ENCODE measurements around the gene LIPG. TPM values are rescaled to one million over a fixed set of nuclear protein-coding genes. Genes with fewer than 3 reads are reported as not detected.
"Not testable (repeated sequence)": the region's sequence is repeated elsewhere in the genome, so short reads cannot be mapped to it uniquely, and the experiment has no call there.

LIPG gene
- total RNA-seq: under 1 TPM; 0.08 to 0.13 TPM

DNA sequence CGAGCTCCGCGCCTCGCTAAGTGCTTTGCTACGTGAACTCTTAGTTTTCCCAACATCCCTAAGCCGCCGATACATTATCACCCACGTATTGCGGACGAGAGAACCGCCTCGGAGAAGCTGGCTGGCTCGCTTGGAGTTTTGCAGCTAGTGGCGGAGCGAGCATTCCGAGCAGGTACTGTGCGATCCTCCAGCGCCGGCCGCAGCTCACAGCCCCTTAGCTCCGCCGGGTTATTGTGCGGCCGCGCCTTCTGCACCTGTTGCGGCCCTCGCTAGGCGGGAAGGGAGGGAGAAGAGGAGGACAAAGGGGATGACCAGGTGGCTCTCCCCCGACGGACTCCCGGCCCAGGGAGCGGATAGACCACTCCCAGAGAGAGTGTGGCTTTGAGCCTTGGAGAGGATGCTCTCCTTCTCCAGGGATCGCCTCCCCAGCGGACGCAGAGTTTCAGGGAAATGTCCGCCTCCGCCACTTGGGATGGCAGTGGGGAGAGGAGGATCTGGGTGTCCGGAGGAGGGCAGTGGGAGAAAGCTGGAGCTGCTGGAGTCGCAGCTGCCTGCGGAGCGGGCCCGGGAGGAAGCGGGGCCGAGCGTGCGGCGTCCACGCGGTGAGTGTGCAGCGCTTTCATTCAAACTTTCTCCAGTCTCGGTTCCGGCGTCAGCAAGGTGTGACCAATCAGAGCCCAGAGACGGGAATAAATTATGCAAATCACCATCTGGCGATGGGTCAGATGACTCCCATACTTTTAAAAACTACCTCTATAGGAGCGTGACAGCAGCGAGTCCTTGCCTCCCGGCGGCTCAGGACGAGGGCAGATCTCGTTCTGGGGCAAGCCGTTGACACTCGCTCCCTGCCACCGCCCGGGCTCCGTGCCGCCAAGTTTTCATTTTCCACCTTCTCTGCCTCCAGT is at the start of gene LIPG:
LIPG (plus strand) TSS at position 769 of the 905 bp plus-strand sequence. CDS start 252 bp downstream, outside the sequence.
- ChIA-PET CTCF (interaction anchor here (0.7 to 1.6 kb wide), 2 partner anchors 98 to 297 kb away, joined by 5 to 8 read pairs; no protein-coding TSS in a partner anchor), POLR2A (no interaction called here)

DNA sequence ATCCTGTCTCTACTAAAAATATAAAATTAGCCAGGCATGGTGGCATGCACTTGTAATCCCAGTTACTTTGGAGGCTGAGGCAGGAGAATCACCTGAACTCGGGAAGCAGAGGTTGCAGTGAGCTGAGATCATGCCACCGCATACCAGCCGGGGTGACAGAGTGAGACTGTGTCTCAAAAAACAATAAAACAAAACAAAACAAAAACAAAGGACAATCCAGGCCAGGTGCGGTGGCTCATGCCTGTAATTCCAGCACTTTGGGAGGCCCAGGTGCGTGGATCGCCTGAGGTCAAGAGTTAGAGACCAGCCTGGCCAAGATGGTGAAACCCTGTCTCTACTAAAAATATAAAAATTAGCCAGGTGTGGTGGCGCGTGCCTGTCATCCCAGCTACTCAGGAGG is 49.0 kb upstream of the LIPG start:
- POLR2A ChIA-PET, CTCF ChIA-PET: not testable (repeated sequence)

DNA sequence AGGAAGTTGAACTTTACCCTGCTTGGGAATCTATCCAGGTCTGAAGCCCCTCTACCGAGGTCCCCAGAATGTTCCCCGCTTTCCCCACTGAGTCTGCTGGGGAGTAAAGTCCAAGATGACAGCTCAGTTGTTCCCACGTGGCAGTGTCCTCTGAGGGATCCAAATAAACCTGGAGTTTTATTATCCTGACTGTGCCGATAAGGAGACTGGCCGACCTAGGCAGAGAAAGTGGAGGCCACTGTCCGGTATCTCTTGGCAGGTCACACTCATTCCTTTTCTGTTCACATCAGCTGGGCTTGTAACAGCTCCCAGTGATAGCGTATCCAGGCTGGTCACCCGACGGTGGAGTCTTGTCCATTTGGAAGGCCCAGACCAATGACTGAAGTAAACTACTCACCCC is 47.3 kb upstream of the LIPG start:
- CTCF ChIA-PET: interaction anchor here (2.2 kb wide), 1 partner anchor 344 kb away, joined by 10 read pairs; no protein-coding TSS in a partner anchor
- POLR2A ChIA-PET: no interaction called here

DNA sequence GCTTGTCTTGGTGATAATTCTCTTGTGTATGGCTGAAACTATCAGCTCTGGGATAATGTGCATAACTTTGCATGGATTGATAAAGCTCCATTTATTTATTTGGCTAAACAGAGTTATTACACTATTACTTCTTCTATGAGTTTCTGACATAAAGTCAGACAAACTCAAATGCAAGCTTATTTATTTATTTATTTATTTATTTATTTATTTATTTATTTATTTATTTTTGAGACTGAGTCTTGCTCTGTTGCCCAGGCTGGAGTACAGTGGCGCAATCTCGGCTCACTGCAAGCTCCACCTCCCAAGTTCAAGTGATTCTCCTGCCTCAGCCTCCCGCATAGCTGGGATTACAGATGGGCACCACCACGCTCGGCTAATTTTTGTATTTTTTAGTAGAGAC is 46.9 kb upstream of the LIPG start:
- CTCF ChIA-PET: interaction anchor here (0.6 to 2.2 kb wide), 2 partner anchors 344 to 817 kb away, joined by 4 to 10 read pairs; no protein-coding TSS in a partner anchor
- POLR2A ChIA-PET: not testable (repeated sequence)

DNA sequence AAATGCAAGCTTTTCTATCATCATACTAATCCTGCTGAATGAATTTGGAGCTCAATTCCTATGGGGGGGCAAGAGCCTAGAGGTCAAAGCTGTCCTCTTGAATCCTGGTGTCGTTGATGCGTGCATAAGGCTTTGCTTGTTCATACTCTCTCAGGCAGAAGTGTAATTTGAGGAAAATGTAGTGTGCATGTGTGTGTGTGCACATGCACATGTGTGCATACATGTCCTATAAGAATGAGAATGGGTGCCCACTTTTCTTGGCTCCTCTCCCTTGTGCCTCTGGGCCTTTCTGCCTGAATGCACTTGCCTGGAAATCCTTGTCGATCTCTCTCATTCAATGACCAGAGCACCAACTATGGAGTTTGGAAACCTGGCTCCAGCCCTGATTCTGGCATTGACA is 46.3 kb upstream of the LIPG start:
- ChIA-PET CTCF (interaction anchor here (0.6 to 2.2 kb wide), 2 partner anchors 343 to 817 kb away, joined by 4 to 10 read pairs; no protein-coding TSS in a partner anchor), POLR2A (no interaction called here)

DNA sequence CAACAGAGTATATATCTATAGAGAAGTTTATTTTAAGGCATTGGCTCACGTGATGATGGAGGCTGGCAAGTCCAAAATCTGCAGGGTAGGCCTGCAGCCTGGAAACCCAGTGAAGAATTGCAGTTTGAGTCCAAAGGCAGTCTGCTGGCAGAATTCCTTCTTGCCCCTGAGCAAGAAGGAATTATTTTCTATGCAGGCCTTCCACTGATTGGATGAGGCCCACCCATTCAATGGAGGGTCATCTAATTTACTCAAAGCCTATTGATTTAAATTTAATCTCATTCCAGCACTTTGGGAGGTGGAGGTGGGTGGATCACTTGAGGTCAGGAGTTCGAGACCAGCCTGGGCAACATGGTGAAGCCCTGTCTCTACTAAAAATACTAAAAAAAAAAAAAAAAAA is 44.4 kb upstream of the LIPG start:
- POLR2A ChIA-PET: no interaction called here
- CTCF ChIA-PET: no interaction called here

DNA sequence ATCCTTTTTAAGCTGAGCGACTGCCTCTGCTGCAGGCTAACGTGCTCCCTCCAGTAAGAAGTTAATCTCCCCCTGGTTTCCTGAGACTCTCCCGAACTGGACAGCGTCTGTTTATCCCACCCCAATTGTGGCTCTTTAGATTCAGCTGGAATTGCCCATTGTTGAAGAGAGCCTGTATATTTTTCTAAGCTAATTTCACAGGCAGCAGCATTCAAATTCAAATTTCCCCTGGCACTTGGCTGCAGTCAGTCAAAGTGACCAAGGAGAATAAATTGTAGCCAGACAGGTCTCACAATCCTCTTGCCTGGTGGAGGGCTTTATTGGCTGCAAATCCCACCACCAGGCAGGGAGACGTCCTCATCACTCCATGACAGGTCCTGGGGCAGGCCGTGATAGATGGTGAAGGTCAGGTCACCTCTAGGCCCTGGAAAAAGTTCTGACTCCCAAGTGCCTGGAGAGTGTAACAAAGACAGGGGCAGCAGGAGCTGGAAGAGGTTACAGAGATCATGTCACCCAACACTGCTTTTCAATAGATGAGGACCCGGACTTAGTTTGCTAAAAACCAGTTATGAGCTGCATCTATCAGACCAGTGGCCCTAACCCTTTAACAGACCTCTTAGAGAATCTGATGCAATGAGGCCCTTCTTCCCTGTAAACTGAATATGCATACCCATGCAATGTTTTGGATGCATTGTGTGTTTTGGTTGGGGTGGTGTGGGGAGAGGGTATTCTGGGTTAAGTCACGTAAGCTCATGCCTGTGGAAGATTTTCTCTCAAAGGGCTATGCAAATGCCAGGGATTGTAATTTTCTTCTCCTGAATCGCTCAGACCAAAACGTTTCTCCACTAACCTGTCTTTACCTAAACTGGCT is 42.5 kb upstream of the LIPG start:
- POLR2A ChIA-PET: no interaction called here
- CTCF ChIA-PET: interaction anchor here (1.1 kb wide), 1 partner anchor 838 kb away, joined by 3 read pairs; no protein-coding TSS in a partner anchor

DNA sequence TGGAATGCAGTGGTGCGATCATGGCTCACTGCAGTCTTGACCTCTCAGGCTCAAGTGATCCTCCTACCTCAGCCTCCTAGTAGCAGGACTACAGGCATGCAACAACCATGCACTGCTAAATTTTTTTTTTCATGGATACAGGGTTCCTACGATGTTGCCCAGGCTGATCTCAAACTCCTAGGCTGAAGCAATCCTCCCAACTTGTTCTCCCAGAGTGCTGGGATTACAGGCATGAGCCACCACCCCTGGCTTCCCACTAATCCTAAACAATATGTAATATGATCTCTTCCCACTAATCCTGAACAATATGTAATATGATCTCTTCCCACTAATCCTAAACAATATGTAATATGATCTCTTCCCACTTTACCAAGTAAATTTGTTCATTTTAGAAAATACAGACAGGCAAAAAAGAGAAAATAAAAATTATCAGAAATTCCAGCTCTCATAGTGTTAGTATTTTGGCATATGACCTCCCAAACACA is 41.2 kb upstream of the LIPG start:
- ChIA-PET CTCF (no interaction called here), POLR2A (no interaction called here)

DNA sequence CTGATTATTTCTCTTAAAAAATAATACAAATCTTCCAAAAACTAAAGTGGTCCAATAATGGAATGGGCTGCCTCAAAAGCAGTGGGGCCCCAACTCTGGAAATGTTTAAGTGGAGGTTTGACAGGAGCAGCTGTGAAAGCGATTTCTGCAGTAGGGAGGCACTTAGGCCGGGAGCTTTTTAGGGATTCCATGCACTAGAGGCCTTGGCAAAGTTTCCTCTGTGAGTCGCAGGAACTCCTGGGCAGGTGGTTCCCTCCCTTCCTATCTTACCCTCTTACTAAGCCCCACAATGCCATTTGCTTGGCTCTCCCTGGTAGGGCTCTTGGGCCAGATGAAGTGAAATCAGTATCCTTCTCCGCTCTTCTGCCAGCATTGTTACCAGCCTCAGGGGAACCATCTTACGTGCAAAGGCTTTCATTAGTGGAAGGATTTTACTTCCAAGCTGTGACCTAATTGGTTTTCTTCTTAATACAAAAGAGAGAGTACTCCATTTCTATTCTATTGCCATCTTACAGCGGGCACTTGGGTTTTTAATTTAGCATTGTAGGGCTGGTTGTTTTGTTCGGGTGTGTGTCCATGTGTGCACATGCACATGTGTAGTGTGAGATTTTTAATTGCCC is 40.5 kb upstream of the LIPG start:
- ChIA-PET CTCF (no interaction called here), POLR2A (no interaction called here)

DNA sequence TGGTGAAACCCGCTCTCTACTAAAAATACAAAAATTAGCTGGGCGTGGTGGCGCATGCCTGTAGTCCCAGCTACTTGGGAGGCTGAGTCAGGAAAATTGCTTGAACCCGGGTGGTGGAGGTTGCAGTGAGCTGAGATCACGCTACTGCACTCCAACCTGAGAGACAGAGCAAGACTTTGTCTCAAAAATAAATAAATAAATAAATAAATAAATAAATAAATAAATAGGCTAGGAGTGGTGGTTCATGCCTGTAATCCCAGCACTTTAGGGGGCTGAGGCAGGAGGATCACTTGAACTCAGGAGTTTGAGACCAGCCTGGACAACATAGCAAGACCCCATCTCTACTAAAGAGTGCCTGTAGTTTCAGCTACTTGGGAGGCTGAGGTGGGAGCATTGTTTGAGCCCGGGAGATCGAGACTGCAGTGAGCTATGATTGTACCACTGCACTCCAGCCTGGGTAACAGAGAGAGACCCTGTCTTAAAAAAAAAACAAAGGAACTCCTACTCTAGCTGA is 38.2 kb upstream of the LIPG start:
- CTCF ChIA-PET: not testable (repeated sequence)

DNA sequence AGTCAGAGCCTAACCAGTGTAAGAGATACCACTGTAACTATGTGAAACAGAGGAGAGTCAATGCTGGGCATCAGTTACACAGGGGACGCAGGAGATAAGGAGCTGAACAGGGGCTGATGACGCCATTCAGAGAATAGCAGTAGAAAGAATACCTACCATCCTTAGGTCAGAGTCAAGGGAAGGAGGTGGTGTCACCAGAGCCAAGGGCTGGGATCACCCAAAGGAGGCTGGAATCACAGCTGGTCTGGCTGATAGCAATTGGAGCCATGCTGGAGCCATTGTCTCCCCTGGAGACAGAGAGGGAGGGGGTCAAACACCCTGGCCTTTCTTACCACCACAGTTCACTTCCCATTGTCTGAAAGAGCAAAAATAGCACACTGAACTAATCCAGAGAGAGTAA is 37.5 kb upstream of the LIPG start:
- POLR2A ChIA-PET: no interaction called here
- CTCF ChIA-PET: no interaction called here

More for the DNA sequence above, 38.2 kb upstream of the LIPG start:
- POLR2A ChIA-PET: not testable (repeated sequence)

DNA sequence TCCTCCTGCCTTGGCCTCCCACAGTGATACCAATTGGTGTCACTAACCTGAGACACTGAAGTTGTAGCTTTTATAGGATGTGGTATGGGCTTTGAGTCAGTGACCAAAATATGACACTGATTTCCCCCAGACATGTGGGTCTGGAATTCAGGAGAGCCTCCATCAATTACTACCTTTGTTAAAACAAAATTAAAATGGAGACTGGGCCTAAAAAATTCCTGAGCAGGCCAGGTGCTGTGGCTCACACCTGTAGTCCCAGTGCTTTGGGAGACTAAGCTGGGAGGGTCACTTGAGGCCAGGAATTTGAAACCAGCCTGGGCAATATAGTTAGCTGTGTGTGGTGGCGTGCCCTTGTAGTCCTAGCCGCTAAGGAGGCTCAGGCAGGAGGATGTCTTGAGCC is 36.9 kb upstream of the LIPG start:
- ChIA-PET CTCF (no interaction called here), POLR2A (no interaction called here)

DNA sequence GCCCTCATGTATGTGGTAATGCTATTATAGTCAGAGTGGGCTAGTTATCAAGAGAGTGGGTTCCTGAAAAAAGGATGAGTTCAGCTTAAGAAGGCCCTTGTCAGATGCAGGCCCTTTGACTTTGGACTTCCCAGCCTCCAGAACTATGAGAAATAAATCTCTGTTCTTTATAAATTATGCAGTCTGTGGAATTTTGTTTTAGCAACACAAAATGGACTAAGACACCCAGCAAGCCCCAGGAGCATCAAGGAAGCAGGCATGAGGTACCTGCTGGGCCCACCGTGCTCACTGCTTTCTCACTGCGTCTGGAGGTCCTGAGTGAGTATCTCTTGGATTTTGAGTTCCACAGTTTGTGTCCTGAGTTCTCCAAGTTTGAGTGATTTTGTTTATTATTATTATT is 35.9 kb upstream of the LIPG start:
- ChIA-PET POLR2A (no interaction called here), CTCF (no interaction called here)

DNA sequence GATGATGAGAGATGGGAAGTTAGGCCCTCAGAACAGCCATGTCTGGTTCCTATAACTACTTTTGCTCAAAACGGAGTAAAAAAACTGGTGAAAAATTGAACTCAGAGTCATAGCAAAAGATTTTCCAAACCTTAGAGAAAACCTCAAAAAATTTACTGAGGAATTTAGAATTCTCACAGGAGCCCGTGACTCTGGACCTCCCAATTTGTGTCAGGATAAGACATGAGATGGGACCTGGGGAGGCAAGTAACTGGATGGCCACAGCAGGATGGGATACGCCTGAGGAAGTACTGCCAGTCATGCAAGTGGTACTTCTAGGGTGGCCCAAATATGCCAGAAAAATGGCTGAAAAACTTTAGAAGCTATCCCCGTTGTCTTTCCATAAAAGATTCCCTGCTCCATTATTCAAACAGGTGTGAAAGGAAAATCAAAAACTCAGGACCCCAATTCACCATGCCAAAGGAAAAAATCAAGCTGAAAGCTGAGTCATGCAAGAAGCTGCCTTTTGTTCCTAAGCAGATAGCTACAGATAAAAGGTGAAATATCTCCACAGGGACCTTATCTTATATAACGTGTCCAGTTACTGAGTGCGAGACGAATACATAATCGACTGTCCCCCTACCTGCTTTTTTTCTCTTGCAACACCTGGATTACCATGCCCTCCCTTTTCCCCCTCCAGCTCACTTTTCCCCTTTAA is 34.1 kb upstream of the LIPG start:
- CTCF ChIA-PET: interaction anchor here (1.2 kb wide), 1 partner anchor 17 kb away, joined by 3 read pairs; no protein-coding TSS in a partner anchor
- POLR2A ChIA-PET: no interaction called here

DNA sequence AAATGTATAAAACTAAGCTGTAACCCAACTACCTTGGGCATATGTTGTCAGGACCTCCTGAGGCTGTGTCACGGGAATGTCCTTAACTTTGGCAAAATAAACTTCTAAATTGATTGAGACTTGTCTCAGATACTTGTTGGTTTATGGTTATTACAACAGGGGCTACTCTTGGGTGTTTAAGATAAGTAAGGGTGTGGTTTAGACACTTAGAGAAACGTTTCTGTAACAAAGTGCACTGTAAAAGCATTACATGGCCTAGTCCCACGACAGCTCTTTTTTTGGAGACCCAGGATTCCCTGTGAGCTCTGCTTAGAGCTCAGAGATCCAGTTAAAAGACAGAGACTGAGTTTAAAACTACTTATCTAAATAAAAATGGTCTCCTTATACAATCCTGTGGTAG is 32.3 kb upstream of the LIPG start:
- CTCF ChIA-PET: no interaction called here
- POLR2A ChIA-PET: no interaction called here

DNA sequence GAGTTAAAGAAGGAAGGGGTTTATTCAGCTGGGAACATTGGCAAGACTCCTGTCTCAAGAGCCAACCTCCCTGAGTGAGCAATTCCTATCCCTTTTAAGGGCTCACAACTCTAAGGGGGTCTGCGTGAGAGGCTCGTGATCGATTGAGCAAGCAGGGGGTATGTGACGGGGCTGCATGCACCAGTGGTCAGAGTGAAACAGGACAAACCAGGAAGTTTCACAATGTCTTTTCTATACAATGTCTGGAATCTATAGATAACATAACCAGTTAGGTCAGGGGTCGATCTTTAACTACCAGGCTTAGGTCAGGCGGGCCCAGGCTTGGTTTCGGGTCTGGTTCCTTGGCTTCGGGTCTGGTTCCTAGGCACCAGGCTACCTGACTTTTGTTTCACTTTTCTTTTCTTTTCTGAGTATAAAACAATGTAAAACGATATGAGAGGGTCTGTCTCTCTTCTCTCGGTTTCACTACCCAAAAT is 30.1 kb upstream of the LIPG start:
- POLR2A ChIA-PET: no interaction called here
- CTCF ChIA-PET: interaction anchor here (0.7 to 0.9 kb wide), 2 partner anchors 20 to 21 kb away, joined by 3 to 4 read pairs; no protein-coding TSS in a partner anchor

DNA sequence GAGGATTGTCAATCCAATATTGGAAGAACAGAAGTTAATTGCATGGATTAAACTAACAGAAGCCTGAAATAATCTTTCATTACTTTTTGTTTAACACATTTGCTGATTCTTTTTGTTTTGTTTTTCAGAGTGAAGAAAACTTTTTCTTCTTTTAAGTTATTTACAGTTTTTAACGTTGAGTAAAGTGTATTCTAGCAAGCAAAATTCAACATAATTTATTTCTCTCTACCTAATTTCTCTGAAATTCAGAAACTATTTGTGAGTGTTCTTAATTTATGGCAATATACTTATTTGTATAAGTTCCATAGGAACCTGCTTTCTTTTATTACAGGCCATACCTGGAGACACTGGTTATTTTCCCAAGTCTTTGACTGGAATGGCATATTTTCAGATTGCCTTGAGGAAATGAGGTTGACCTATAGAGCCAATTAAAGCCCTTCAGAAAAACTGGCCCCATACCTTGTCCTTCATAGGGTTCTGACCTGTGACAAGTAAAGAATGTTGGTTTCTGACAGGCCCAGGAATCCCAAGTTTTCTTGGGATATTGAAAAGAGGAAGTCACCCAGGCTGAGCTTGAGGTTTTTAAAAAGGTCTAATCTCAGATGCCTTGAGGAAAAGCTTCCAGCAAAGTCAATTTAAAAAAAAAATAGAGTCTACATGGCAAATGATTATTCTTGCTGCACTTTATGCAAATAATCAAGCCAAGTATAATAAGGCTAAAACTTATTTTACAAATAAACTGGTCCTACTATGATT is 26.8 kb upstream of the LIPG start:
- ChIA-PET CTCF (no interaction called here), POLR2A (no interaction called here)

DNA sequence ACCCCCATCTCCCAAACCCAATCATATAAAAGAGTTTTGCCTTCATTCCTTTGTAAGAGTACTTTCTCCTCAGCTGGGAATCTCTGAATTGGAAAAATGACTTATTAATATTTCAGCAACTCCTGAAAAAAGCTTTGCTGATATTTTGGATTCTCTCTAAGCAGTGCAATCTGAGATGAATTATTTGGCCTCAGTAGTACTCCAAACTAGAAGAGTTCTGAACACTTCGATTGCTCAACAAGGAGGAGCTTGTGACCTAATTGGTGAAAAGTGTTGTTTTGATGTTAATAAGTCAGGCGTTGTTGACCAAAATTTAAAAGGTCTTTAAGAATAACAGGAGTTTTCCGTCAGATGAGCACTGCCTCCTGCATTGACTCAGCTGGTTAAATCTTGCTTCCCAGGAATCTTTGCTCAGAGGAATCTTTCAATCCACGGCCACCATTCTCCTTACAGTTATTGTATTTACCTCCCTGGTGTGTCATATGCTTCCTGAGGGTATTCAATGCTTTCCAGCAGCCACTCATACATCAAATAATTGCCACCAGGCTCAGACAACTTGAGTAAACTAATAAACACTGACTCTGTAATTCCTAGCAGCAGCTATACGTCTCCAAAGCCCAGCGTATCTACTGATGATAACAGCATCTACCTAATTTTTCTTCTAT is 24.5 kb upstream of the LIPG start:
- POLR2A ChIA-PET: no interaction called here
- CTCF ChIA-PET: no interaction called here
